GM23338 (cell line): ENCODE results near the gene SMIM44. TPM values are rescaled to one million over a fixed set of nuclear protein-coding genes. Genes with fewer than 3 reads are reported as not detected.

Source experiments
- ATAC-seq: fragments of 200-7000 bp; cut with Tn5 transposase; 3 replicates; pipeline ENCODE4 v1.9.1; 2020
- DNase-seq: peaks from one replicate; pipeline ENCODE4 v3.0.0-alpha.2; 2015; ENCODE audit warnings: low spot score
- H2AFZ ChIP-seq: fragments of 200-600 bp; sonication (generic); 2 replicates; pipeline ENCODE4 v1.8.0; 2016; ENCODE audit warnings: antibody characterized with exemption, mild to moderate bottlenecking, moderate library complexity
- H3F3A ChIP-seq: fragments of 200-600 bp; sonication (generic); replicated peaks from 2 replicates; pipeline ENCODE4 v1.8.0; 2017; ENCODE audit warnings: antibody characterized with exemption, mixed run types, low read depth
- H3K27ac ChIP-seq: fragments of 200-600 bp; sonication (generic); 2 replicates; pipeline ENCODE4 v1.6.1; 2016; ENCODE audit warnings: low read depth
- H3K27me3 ChIP-seq: fragments of 200-600 bp; sonication (generic); 2 replicates; pipeline ENCODE4 v1.8.0; 2016; ENCODE audit warnings: mild to moderate bottlenecking, mixed run types, moderate library complexity; ENCODE audit not compliant: insufficient read depth
- H3K36me3 ChIP-seq: fragments of 200-600 bp; sonication (generic); 2 replicates; pipeline ENCODE4 v1.8.0; 2016; ENCODE audit warnings: mild to moderate bottlenecking; ENCODE audit not compliant: insufficient read depth
- H3K4me1 ChIP-seq: fragments of 200-600 bp; sonication (generic); 2 replicates; pipeline ENCODE4 v1.8.0; 2016; ENCODE audit warnings: mild to moderate bottlenecking, moderate library complexity; ENCODE audit not compliant: insufficient read depth
- H3K4me2 ChIP-seq: fragments of 200-600 bp; sonication (generic); 2 replicates; pipeline ENCODE4 v1.7.1; 2017; ENCODE audit warnings: mixed run types
- H3K4me3 ChIP-seq: fragments of 200-600 bp; sonication (generic); 2 replicates; pipeline ENCODE4 v1.6.1; 2016; ENCODE audit warnings: mixed run types
- H3K79me2 ChIP-seq: fragments of 200-600 bp; sonication (generic); replicated peaks from 2 replicates; pipeline ENCODE4 v1.8.0; 2017; ENCODE audit warnings: mild to moderate bottlenecking; ENCODE audit not compliant: insufficient read depth
- H3K9me2 ChIP-seq: fragments of 200-600 bp; sonication (generic); 2 replicates; pipeline ENCODE4 v1.8.0; 2017; ENCODE audit not compliant: insufficient read depth
- H4K20me1 ChIP-seq: fragments of 200-600 bp; sonication (generic); replicated peaks from 2 replicates; pipeline ENCODE4 v1.8.0; 2017; ENCODE audit warnings: mild to moderate bottlenecking; ENCODE audit not compliant: insufficient read depth
- H3K27ac Mint-ChIP-seq: 2 replicates; pipeline ENCODE4 v1.8.0; 2020; ENCODE audit warnings: inconsistent platforms, mild to moderate bottlenecking, moderate library complexity, mixed read lengths
- H3K27me3 Mint-ChIP-seq: 3 replicates; pipeline ENCODE4 v1.8.0; 2022; ENCODE audit warnings: low read depth, mild to moderate bottlenecking, moderate library complexity, mixed read lengths, inconsistent platforms; ENCODE audit not compliant: insufficient read depth, poor library complexity
- H3K36me3 Mint-ChIP-seq: 3 replicates; pipeline ENCODE4 v1.8.0; 2021; ENCODE audit warnings: low read depth, mild to moderate bottlenecking, inconsistent platforms, moderate library complexity, mixed read lengths
- H3K4me1 Mint-ChIP-seq: 3 replicates; pipeline ENCODE4 v1.8.0; 2020; ENCODE audit warnings: mild to moderate bottlenecking, inconsistent platforms, mixed read lengths
- H3K4me3 Mint-ChIP-seq: 3 replicates; pipeline ENCODE4 v1.8.0; 2021; ENCODE audit warnings: moderate library complexity, mild to moderate bottlenecking, inconsistent platforms, mixed read lengths
- H3K9me3 Mint-ChIP-seq: 3 replicates; pipeline ENCODE4 v1.8.0; 2020; ENCODE audit warnings: moderate library complexity, mild to moderate bottlenecking, inconsistent platforms, mixed read lengths
- EZH2phosphoT487 ChIP-seq: fragments of 200-600 bp; sonication (generic); IDR thresholded peaks from one replicate; pipeline ENCODE4 v1.8.1; 2018; ENCODE audit warnings: antibody characterized with exemption; ENCODE audit not compliant: unreplicated experiment
- JUNB ChIP-seq: IDR thresholded peaks from one replicate; pipeline ENCODE4 v1.6.1; 2016; ENCODE audit warnings: antibody characterized with exemption; ENCODE audit not compliant: unreplicated experiment
- NANOG ChIP-seq: IDR thresholded peaks from 2 replicates; pipeline ENCODE4 v1.6.1; 2016; ENCODE audit warnings: antibody characterized with exemption, borderline replicate concordance
- ZNF114 ChIP-seq: fragments of 250-450 bp; sonication (Bioruptor Pico); IDR thresholded peaks from 2 replicates; pipeline ENCODE4 v1.5.0; 2020; ENCODE audit warnings: mild to moderate bottlenecking, moderate library complexity
- polyA plus RNA-seq: library from polyadenylated mRNA; unstranded; fragments of >200 nt; fragmentation: Nextera tagmentation; extraction: Ambion mirVana; gene quantifications from 2 replicates; pipeline ENCODE4 v1.2.1, GENCODE V29; 2016
- total RNA-seq: library from RNA; depleted of rRNA; stranded (reverse); fragments of >200 nt; shearing (Covaris generic); gene quantifications from 2 replicates; pipeline ENCODE4 v1.2.3, GENCODE V29; 2014
- TF ChIP-seq, protein P1 (sequence below): fragments of 250-450 bp; sonication (Bioruptor Pico); IDR thresholded peaks from 2 replicates; pipeline ENCODE4 v1.5.0; 2020; ENCODE audit warnings: mild to moderate bottlenecking, moderate library complexity
- TF ChIP-seq, protein P2 (sequence below): IDR thresholded peaks from 2 replicates; pipeline ENCODE4 v1.6.1; 2016; ENCODE audit warnings: antibody characterized with exemption
- TF ChIP-seq, protein P3 (sequence below), 2 experiments: fragments of 200-600 bp in 1 of 2; sonication (generic) in 1 of 2; conservative IDR thresholded peaks; 2 replicates each; pipeline versions ENCODE4 v1.5.1 to v1.6.1; 2016 to 2017; ENCODE audit warnings: antibody characterized with exemption in 2 of 2, low read depth in 2 of 2, mild to moderate bottlenecking in 2 of 2, moderate library complexity in 1 of 2

The SMIM44 gene
- total and polyA plus RNA-seq, 2 experiments from 2014 or later, result not detected

GRCh38 chr19:3440082-3440481, 43.2 kb downstream of the SMIM44 start:
- no peaks in the 10 kb centered on the region for H3K79me2 ChIP-seq
- H3K27ac Mint-ChIP-seq, result no peak overlapping the region

DNA sequence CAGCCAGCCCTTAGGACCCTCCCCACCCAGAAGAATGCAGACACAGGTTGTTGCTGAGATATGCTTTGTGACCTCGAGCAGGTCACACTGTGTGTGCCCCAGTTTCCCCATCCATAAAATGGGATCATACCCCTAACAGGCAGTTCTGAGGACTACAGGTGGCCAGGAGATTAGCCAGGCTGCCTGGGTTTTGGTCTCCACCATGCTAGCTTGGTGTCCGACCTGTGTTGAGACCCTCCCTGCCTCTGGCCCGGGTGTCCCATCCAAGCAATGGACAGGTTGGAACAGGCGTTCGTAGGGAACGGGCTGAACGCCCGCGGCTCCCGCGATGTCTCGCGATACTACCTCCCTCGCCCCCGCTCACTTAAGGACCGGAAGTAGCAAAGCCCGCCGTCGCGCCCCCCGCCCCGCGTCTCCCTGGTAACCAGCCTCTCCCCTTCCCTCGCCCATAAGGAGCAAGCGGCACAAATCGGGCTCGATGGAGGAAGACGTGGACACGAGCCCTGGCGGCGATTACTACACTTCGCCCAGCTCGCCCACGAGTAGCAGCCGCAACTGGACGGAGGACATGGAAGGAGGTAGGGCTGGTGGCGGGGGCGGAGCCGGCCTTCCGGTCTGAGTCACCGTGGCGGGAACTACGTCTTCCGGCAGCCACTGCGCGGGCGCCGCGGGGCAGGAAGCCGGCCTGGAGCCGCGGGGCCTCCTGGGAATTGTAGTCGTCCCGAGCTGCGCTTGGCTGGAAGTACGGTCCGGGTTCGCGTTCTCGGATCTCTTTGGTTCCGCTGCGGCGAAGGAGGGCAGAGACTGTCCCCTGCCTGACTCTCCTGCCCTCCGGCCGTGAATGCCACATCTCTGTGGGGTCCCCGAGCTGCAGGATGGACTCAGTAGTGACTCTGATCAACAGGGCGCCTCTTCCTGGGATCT, 48.3 kb downstream of the SMIM44 start:
- Histone ChIP-seq H3K79me2 (no peaks in the 10 kb centered on the region), H3K4me3 (peak overlapping the region; percentile 90), H3K9me2 (no peaks in the 10 kb centered on the region), H3K27ac (peak overlapping the region; percentile 84), H3K36me3 (no peaks in the 10 kb centered on the region), H4K20me1 (no peaks in the 10 kb centered on the region), H3K4me2 (peak overlapping the region; percentile 97), H2AFZ (peak overlapping the region; percentile 100), H3K27me3 (no peaks in the 10 kb centered on the region), H3F3A (no peaks in the 10 kb centered on the region), H3K4me1 (no peaks in the 10 kb centered on the region; the same call in 1 of the 2 replicates)
- Mint-ChIP-seq H3K27ac (peak overlapping the region; percentile 100), H3K4me3 (peak overlapping the region; percentile 97), H3K9me3 (peaks cover 4% of the 10 kb centered on the region; the same call in 1 of the 3 replicates), H3K36me3 (no peaks in the 10 kb centered on the region; the same call in 2 of the 3 replicates), H3K4me1 (no peaks in the 10 kb centered on the region), H3K27me3 (peaks cover 35% of the 10 kb centered on the region)
- peak; percentile 98 for DNase-seq
- peak; percentile 93 for ATAC-seq
- TF ChIP-seq EZH2phosphoT487, result no peak
- no peak for TF ChIP-seq JUNB
- TF ChIP-seq NANOG, result no peak
- TF ChIP-seq, protein P1, sequence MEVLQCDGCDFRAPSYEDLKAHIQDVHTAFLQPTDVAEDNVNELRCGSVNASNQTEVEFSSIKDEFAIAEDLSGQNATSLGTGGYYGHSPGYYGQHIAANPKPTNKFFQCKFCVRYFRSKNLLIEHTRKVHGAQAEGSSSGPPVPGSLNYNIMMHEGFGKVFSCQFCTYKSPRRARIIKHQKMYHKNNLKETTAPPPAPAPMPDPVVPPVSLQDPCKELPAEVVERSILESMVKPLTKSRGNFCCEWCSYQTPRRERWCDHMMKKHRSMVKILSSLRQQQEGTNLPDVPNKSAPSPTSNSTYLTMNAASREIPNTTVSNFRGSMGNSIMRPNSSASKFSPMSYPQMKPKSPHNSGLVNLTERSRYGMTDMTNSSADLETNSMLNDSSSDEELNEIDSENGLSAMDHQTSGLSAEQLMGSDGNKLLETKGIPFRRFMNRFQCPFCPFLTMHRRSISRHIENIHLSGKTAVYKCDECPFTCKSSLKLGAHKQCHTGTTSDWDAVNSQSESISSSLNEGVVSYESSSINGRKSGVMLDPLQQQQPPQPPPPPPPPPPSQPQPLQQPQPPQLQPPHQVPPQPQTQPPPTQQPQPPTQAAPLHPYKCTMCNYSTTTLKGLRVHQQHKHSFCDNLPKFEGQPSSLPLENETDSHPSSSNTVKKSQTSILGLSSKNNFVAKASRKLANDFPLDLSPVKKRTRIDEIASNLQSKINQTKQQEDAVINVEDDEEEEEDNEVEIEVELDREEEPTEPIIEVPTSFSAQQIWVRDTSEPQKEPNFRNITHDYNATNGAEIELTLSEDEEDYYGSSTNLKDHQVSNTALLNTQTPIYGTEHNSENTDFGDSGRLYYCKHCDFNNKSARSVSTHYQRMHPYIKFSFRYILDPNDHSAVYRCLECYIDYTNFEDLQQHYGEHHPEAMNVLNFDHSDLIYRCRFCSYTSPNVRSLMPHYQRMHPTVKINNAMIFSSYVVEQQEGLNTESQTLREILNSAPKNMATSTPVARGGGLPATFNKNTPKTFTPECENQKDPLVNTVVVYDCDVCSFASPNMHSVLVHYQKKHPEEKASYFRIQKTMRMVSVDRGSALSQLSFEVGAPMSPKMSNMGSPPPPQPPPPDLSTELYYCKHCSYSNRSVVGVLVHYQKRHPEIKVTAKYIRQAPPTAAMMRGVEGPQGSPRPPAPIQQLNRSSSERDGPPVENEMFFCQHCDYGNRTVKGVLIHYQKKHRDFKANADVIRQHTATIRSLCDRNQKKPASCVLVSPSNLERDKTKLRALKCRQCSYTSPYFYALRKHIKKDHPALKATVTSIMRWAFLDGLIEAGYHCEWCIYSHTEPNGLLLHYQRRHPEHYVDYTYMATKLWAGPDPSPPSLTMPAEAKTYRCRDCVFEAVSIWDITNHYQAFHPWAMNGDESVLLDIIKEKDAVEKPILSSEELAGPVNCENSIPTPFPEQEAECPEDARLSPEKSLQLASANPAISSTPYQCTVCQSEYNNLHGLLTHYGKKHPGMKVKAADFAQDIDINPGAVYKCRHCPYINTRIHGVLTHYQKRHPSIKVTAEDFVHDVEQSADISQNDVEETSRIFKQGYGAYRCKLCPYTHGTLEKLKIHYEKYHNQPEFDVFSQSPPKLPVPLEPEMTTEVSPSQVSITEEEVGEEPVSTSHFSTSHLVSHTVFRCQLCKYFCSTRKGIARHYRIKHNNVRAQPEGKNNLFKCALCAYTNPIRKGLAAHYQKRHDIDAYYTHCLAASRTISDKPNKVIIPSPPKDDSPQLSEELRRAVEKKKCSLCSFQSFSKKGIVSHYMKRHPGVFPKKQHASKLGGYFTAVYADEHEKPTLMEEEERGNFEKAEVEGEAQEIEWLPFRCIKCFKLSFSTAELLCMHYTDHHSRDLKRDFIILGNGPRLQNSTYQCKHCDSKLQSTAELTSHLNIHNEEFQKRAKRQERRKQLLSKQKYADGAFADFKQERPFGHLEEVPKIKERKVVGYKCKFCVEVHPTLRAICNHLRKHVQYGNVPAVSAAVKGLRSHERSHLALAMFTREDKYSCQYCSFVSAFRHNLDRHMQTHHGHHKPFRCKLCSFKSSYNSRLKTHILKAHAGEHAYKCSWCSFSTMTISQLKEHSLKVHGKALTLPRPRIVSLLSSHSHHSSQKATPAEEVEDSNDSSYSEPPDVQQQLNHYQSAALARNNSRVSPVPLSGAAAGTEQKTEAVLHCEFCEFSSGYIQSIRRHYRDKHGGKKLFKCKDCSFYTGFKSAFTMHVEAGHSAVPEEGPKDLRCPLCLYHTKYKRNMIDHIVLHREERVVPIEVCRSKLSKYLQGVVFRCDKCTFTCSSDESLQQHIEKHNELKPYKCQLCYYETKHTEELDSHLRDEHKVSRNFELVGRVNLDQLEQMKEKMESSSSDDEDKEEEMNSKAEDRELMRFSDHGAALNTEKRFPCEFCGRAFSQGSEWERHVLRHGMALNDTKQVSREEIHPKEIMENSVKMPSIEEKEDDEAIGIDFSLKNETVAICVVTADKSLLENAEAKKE (CRISPR knock-in tag), result no peak
- TF ChIP-seq, protein P2, sequence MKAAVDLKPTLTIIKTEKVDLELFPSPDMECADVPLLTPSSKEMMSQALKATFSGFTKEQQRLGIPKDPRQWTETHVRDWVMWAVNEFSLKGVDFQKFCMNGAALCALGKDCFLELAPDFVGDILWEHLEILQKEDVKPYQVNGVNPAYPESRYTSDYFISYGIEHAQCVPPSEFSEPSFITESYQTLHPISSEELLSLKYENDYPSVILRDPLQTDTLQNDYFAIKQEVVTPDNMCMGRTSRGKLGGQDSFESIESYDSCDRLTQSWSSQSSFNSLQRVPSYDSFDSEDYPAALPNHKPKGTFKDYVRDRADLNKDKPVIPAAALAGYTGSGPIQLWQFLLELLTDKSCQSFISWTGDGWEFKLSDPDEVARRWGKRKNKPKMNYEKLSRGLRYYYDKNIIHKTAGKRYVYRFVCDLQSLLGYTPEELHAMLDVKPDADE, result peak; percentile 98
- TF ChIP-seq ZNF114, result no peak

More at GRCh38 chr19:3440082-3440481, 43.2 kb downstream of the SMIM44 start:
- no peak overlapping the region for H3K4me3 Mint-ChIP-seq
- H3K4me2 ChIP-seq, result no peak overlapping the region
- H3K4me1 Mint-ChIP-seq, result peaks cover 14% of the 10 kb centered on the region
- no peaks in the 10 kb centered on the region for H3K36me3 Mint-ChIP-seq
- no peak overlapping the region for H3K27ac ChIP-seq
- H3K27me3 ChIP-seq, result no peaks in the 10 kb centered on the region
- no peaks in the 10 kb centered on the region for H3K9me2 ChIP-seq
- H4K20me1 ChIP-seq, result no peaks in the 10 kb centered on the region
- H2AFZ ChIP-seq, result no peak overlapping the region
- TF ChIP-seq, protein P2, result no peak
- TF ChIP-seq, protein P3, sequence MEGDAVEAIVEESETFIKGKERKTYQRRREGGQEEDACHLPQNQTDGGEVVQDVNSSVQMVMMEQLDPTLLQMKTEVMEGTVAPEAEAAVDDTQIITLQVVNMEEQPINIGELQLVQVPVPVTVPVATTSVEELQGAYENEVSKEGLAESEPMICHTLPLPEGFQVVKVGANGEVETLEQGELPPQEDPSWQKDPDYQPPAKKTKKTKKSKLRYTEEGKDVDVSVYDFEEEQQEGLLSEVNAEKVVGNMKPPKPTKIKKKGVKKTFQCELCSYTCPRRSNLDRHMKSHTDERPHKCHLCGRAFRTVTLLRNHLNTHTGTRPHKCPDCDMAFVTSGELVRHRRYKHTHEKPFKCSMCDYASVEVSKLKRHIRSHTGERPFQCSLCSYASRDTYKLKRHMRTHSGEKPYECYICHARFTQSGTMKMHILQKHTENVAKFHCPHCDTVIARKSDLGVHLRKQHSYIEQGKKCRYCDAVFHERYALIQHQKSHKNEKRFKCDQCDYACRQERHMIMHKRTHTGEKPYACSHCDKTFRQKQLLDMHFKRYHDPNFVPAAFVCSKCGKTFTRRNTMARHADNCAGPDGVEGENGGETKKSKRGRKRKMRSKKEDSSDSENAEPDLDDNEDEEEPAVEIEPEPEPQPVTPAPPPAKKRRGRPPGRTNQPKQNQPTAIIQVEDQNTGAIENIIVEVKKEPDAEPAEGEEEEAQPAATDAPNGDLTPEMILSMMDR (conservative IDR thresholded peaks at IDR 0.05; ENCODE audit: low read depth in 2 of 2), result peak; percentile 67 to 89
- H3K4me3 ChIP-seq, result no peak overlapping the region
- DNase-seq, result peak; percentile 91
- peaks cover 6% of the 10 kb centered on the region; the same call in 1 of the 2 replicates for H3K4me1 ChIP-seq
- peak; percentile 66 for ATAC-seq
- H3K27me3 Mint-ChIP-seq, result peaks cover 21% of the 10 kb centered on the region
- peaks cover 5% of the 10 kb centered on the region for H3F3A ChIP-seq
- H3K9me3 Mint-ChIP-seq, result no peaks in the 10 kb centered on the region
- no peaks in the 10 kb centered on the region for H3K36me3 ChIP-seq
